SU-DHL-6 (cell line): Measurements from ENCODE around the gene RPS17.

ENCODE experiments used
- EZH2phosphoT487 ChIP-seq: fragments of 200-600 bp; sonication (generic), shearing (Covaris generic); conservative IDR thresholded peaks from 2 replicates; pipeline ENCODE4 v1.6.1; 2018; ENCODE audit warnings: mild to moderate bottlenecking, antibody characterized with exemption, low read length, moderate library complexity, mixed read lengths
- TF ChIP-seq, protein P1 (sequence below): fragments of 200-600 bp; sonication (generic); IDR thresholded peaks from one replicate; pipeline ENCODE4 v1.5.1; 2017; ENCODE audit warnings: antibody characterized with exemption, mild to moderate bottlenecking, low read length, moderate library complexity; ENCODE audit not compliant: insufficient read depth, poor library complexity, severe bottlenecking

- TF ChIP-seq, protein P1, sequence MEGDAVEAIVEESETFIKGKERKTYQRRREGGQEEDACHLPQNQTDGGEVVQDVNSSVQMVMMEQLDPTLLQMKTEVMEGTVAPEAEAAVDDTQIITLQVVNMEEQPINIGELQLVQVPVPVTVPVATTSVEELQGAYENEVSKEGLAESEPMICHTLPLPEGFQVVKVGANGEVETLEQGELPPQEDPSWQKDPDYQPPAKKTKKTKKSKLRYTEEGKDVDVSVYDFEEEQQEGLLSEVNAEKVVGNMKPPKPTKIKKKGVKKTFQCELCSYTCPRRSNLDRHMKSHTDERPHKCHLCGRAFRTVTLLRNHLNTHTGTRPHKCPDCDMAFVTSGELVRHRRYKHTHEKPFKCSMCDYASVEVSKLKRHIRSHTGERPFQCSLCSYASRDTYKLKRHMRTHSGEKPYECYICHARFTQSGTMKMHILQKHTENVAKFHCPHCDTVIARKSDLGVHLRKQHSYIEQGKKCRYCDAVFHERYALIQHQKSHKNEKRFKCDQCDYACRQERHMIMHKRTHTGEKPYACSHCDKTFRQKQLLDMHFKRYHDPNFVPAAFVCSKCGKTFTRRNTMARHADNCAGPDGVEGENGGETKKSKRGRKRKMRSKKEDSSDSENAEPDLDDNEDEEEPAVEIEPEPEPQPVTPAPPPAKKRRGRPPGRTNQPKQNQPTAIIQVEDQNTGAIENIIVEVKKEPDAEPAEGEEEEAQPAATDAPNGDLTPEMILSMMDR: no peak
- TF ChIP-seq EZH2phosphoT487: no peak
Measured at GRCh38 chr15:82545002-82545401, 4.7 kb upstream of the RPS17 start.
